IMR-90 (cell line): Measurements from ENCODE around the gene TFIP11. TPM values are rescaled to one million over a fixed set of nuclear protein-coding genes. Genes with fewer than 3 reads are reported as not detected.

ENCODE experiments used
- ATAC-seq: fragments of 200-7000 bp; cut with Tn5 transposase; 2 replicates; pipeline ENCODE4 v1.9.1; 2020; ENCODE audit warnings: low read depth, mild to moderate bottlenecking, moderate library complexity
- BruUV-seq: library from RNA; stranded (reverse); fragments of 400-500 nt; replicated peaks from 2 replicates; lab custom pipeline; 2021; lab: Mats Ljungman, UMichigan
- CTCF ChIA-PET: fragments of 300-600 bp; formaldehyde crosslinking; extraction: SDS; loops from one replicate; lab custom pipeline; 2021; ENCODE audit warnings: antibody characterized with exemption; lab: Yijun Ruan, JAX
- POLR2A ChIA-PET: fragments of 300-600 bp; sonication (Branson Sonifier 250); formaldehyde crosslinking; loops from one replicate; lab custom pipeline; 2022; ENCODE audit warnings: antibody characterized with exemption; ENCODE audit not compliant: unreplicated experiment; lab: Charles Lee
- DNase-seq: peaks from one replicate; pipeline ENCODE4 v3.0.0; 2013
- H2AFZ ChIP-seq: replicated peaks from 2 replicates; pipeline ENCODE3; 2013; ENCODE audit warnings: low read length, mild to moderate bottlenecking; ENCODE audit not compliant: poor library complexity
- H2AK5ac ChIP-seq: 2 replicates; pipeline ENCODE4 v1.6.1; 2013; ENCODE audit warnings: low read depth, low read length, inconsistent platforms
- H2AK9ac ChIP-seq: replicated peaks from 2 replicates; pipeline ENCODE3; 2013; ENCODE audit warnings: mild to moderate bottlenecking, low read depth, low read length, moderate library complexity; ENCODE audit not compliant: poor library complexity
- H2BK120ac ChIP-seq: 2 replicates; pipeline ENCODE4 v1.6.1; 2013; ENCODE audit warnings: low read depth, low read length, inconsistent platforms
- H2BK15ac ChIP-seq: 3 replicates; pipeline ENCODE4 v1.6.1; 2013; ENCODE audit warnings: low read depth, low read length, inconsistent platforms
- H2BK20ac ChIP-seq: 2 replicates; pipeline ENCODE4 v1.6.1; 2013; ENCODE audit warnings: low read depth, mild to moderate bottlenecking, inconsistent platforms, low read length, moderate library complexity
- H2BK5ac ChIP-seq: 2 replicates; pipeline ENCODE4 v1.6.1; 2013; ENCODE audit warnings: mild to moderate bottlenecking, low read depth, low read length, inconsistent platforms; ENCODE audit not compliant: poor library complexity, severe bottlenecking
- H3K14ac ChIP-seq: replicated peaks from 2 replicates; pipeline ENCODE4 v1.6.1; 2013; ENCODE audit warnings: low read depth, low read length, inconsistent platforms
- H3K18ac ChIP-seq: 2 replicates; pipeline ENCODE4 v1.6.1; 2013; ENCODE audit warnings: low read depth, low read length, control low read depth
- H3K23ac ChIP-seq: 2 replicates; pipeline ENCODE4 v1.6.1; 2013; ENCODE audit warnings: low read depth, low read length, inconsistent platforms
- H3K27ac ChIP-seq: 2 replicates; pipeline ENCODE4 v1.5.1; 2013; ENCODE audit warnings: mild to moderate bottlenecking, control low read depth, low read length; ENCODE audit not compliant: insufficient read depth
- H3K27me3 ChIP-seq: 2 replicates; pipeline ENCODE4 v1.6.1; 2013; ENCODE audit warnings: low read length; ENCODE audit not compliant: control insufficient read depth, insufficient read depth
- H3K36me3 ChIP-seq: 2 replicates; pipeline ENCODE4 v1.6.1; 2013; ENCODE audit warnings: low read length, mixed read lengths; ENCODE audit not compliant: control insufficient read depth, insufficient read depth
- H3K4ac ChIP-seq: 2 replicates; pipeline ENCODE4 v1.6.1; 2013; ENCODE audit warnings: low read depth, low read length, inconsistent platforms
- H3K4me1 ChIP-seq: 2 replicates; pipeline ENCODE4 v1.6.1; 2013; ENCODE audit warnings: low read length, mixed read lengths; ENCODE audit not compliant: control insufficient read depth, insufficient read depth
- H3K4me2 ChIP-seq: 2 replicates; pipeline ENCODE4 v1.6.1; 2013; ENCODE audit warnings: low read depth, mild to moderate bottlenecking, control low read depth, low read length, moderate library complexity
- H3K4me3 ChIP-seq: 2 replicates; pipeline ENCODE4 v1.5.1; 2013; ENCODE audit warnings: low read depth, mild to moderate bottlenecking, control low read depth, low read length, moderate library complexity; ENCODE audit not compliant: insufficient read depth
- H3K56ac ChIP-seq: 2 replicates; pipeline ENCODE4 v1.6.1; 2013; ENCODE audit warnings: low read length, inconsistent platforms; ENCODE audit not compliant: insufficient read depth; ENCODE audit errors: extremely low read depth
- H3K79me1 ChIP-seq, 2 experiments: 2 replicates each; pipeline ENCODE4 v1.6.1; 2013; ENCODE audit warnings: low read length in 2 of 2, inconsistent platforms in 1 of 2, low read depth in 1 of 2
- H3K9ac ChIP-seq: 2 replicates; pipeline ENCODE4 v1.6.1; 2013; ENCODE audit warnings: low read depth, low read length, control low read depth
- H3K9me1 ChIP-seq: 2 replicates; pipeline ENCODE4 v1.6.1; 2013; ENCODE audit warnings: low read length, inconsistent platforms; ENCODE audit not compliant: insufficient read depth
- H3K9me3 ChIP-seq: 2 replicates; pipeline ENCODE4 v1.6.1; 2013; ENCODE audit warnings: low read length; ENCODE audit not compliant: control insufficient read depth, insufficient read depth
- H4K20me1 ChIP-seq: 2 replicates; pipeline ENCODE4 v1.6.1; 2013; ENCODE audit warnings: low read length, inconsistent platforms; ENCODE audit not compliant: insufficient read depth
- H4K5ac ChIP-seq: 2 replicates; pipeline ENCODE4 v1.6.1; 2013; ENCODE audit warnings: mild to moderate bottlenecking, low read depth, low read length, control low read depth
- H4K8ac ChIP-seq, 2 experiments: 2 replicates each; pipeline ENCODE4 v1.6.1; 2013; ENCODE audit warnings: low read depth in 2 of 2, low read length in 2 of 2, control low read depth in 1 of 2, inconsistent platforms in 1 of 2
- H4K91ac ChIP-seq: 2 replicates; pipeline ENCODE4 v1.6.1; 2013; ENCODE audit warnings: low read depth, low read length, inconsistent platforms; ENCODE audit not compliant: insufficient read depth
- BHLHE40 ChIP-seq: fragments of 150-350 bp; IDR thresholded peaks from 2 replicates; pipeline ENCODE4 v1.6.1; 2016; ENCODE audit warnings: mild to moderate bottlenecking, low read depth, low read length
- CEBPB ChIP-seq: IDR thresholded peaks from 2 replicates; pipeline ENCODE4 v1.6.1; 2012; ENCODE audit warnings: low read depth, low read length, improper control_type of control experiment
- CHD1 ChIP-seq: IDR thresholded peaks from 2 replicates; pipeline ENCODE4 v1.6.1; 2012; ENCODE audit warnings: low read depth, low read length, improper control_type of control experiment
- FOS ChIP-seq: fragments of 150-350 bp; IDR thresholded peaks from 2 replicates; pipeline ENCODE4 v1.6.1; 2016; ENCODE audit warnings: low read depth, low read length
- MAFK ChIP-seq: IDR thresholded peaks from 2 replicates; pipeline ENCODE4 v1.6.1; 2012; ENCODE audit warnings: low read depth, low read length, improper control_type of control experiment
- MAZ ChIP-seq: IDR thresholded peaks from 2 replicates; pipeline ENCODE4 v1.6.1; 2012; ENCODE audit warnings: low read depth, mild to moderate bottlenecking, low read length, improper control_type of control experiment, moderate library complexity, borderline replicate concordance
- MXI1 ChIP-seq: IDR thresholded peaks from 2 replicates; pipeline ENCODE4 v1.6.1; 2012; ENCODE audit warnings: low read depth, mild to moderate bottlenecking, low read length, moderate library complexity, borderline replicate concordance
- NFE2L2 ChIP-seq: fragments of 150-350 bp; IDR thresholded peaks from 2 replicates; pipeline ENCODE4 v1.6.1; 2016; ENCODE audit warnings: low read depth, mild to moderate bottlenecking, low read length
- POLR2A ChIP-seq: IDR thresholded peaks from 2 replicates; pipeline ENCODE4 v1.6.1; 2012; ENCODE audit warnings: mild to moderate bottlenecking, low read depth, low read length
- RAD21 ChIP-seq: IDR thresholded peaks from 2 replicates; pipeline ENCODE4 v1.6.1; 2012; ENCODE audit warnings: low read length, improper control_type of control experiment
- RCOR1 ChIP-seq: IDR thresholded peaks from 2 replicates; pipeline ENCODE4 v1.6.1; 2012; ENCODE audit warnings: mild to moderate bottlenecking, low read length, improper control_type of control experiment; ENCODE audit not compliant: insufficient replicate concordance
- RFX5 ChIP-seq: IDR thresholded peaks from 2 replicates; pipeline ENCODE4 v1.8.0; 2012; ENCODE audit warnings: low read depth, mild to moderate bottlenecking, low read length, moderate library complexity
- SMC3 ChIP-seq: fragments of 150-350 bp; IDR thresholded peaks from 2 replicates; pipeline ENCODE4 v1.6.1; 2016; ENCODE audit warnings: low read depth, mild to moderate bottlenecking, antibody characterized with exemption, low read length, moderate library complexity
- WGBS, 2 experiments: methylation state at CpG; one replicate each; pipeline versions ENCODE4 v1.1.5 to v1.1.7; 2013; ENCODE audit warnings: missing lambda C conversion rate in 2 of 2; ENCODE audit not compliant: insufficient read length in 1 of 2; ENCODE audit errors: extremely low coverage in 2 of 2; 5-methylcytosine and 5-hydroxymethylcytosine counted together
- dilution Hi-C: fragments of 300-500 bp; cut with HindIII; formaldehyde crosslinking; loops from one replicate; pipeline ENCODE4 v1.14.3; 2018; ENCODE audit warnings: low sequenced_read_pairs; ENCODE audit not compliant: unreplicated experiment
- in situ Hi-C: fragments of 300-500 bp; cut with MboI; formaldehyde crosslinking; loops from 3 replicates; pipeline ENCODE4 v1.14.3; 2019; ENCODE audit warnings: low sequenced_read_pairs, inconsistent platforms, mixed read lengths
- intact Hi-C: fragments of 100-400 bp; cut with micrococcal nuclease; formaldehyde crosslinking; loops from 2 replicates; pipeline ENCODE4 v1.10.0; 2022
- polyA plus RNA-seq, 3 experiments: library from polyadenylated mRNA; depleted of rRNA; stranded (reverse); fragments of >200 nt; gene quantifications; 2 replicates each; pipeline ENCODE4 v1.2.3, GENCODE V29; 2012; ENCODE audit warnings: low replicate concordance in 1 of 3
- total RNA-seq: library from RNA; depleted of rRNA; stranded (reverse); fragments of >200 nt; gene quantifications from 2 replicates; pipeline ENCODE4 v1.2.3, GENCODE V29; 2012
- TF ChIP-seq, protein P1 (sequence below): fragments of 150-350 bp; IDR thresholded peaks from 2 replicates; pipeline ENCODE4 v1.6.1; 2016; ENCODE audit warnings: low read depth, mild to moderate bottlenecking, low read length, moderate library complexity, borderline replicate concordance
- TF ChIP-seq, protein P2 (sequence below): fragments of 150-350 bp; IDR thresholded peaks from 2 replicates; pipeline ENCODE4 v1.6.1; 2017; ENCODE audit warnings: mild to moderate bottlenecking, antibody characterized with exemption, low read length, low read depth
- TF ChIP-seq, protein P3 (sequence below): conservative IDR thresholded peaks from 2 replicates; pipeline ENCODE4 v1.5.1; 2012; ENCODE audit warnings: mild to moderate bottlenecking, low read depth, low read length, improper control_type of control experiment

TFIP11 gene
- total and polyA plus RNA-seq, 2 of the 4 experiments (the other 2 are of a cell fraction) = 22.5 to 43.2 TPM

DNA sequence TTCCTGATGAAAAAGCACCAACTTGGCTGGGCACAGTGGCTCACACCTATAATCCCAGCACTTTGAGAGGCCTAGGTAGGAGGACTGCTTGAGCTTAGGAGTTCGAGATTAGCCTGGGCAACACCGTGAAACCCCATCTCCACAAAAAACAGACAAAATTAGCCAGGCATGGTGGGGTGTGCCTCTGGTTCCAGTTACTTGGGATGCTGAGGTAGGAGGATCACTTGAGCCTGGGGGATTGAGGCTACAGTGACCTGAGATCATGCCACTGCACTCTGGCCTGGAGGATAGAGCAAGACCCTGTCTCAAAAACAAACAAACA lies 31.7 kb downstream of the TFIP11 start:
- TF ChIP-seq SMC3 (no peak), MAZ (no peak), RCOR1 (no peak), CEBPB (no peak), NFE2L2 (no peak), RAD21 (no peak), BHLHE40 (no peak), MXI1 (no peak), RFX5 (no peak), CHD1 (no peak), FOS (no peak), POLR2A (no peak), MAFK (no peak)
- TF ChIP-seq, protein P1, sequence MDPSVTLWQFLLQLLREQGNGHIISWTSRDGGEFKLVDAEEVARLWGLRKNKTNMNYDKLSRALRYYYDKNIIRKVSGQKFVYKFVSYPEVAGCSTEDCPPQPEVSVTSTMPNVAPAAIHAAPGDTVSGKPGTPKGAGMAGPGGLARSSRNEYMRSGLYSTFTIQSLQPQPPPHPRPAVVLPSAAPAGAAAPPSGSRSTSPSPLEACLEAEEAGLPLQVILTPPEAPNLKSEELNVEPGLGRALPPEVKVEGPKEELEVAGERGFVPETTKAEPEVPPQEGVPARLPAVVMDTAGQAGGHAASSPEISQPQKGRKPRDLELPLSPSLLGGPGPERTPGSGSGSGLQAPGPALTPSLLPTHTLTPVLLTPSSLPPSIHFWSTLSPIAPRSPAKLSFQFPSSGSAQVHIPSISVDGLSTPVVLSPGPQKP = no peak
- TF ChIP-seq, protein P2, sequence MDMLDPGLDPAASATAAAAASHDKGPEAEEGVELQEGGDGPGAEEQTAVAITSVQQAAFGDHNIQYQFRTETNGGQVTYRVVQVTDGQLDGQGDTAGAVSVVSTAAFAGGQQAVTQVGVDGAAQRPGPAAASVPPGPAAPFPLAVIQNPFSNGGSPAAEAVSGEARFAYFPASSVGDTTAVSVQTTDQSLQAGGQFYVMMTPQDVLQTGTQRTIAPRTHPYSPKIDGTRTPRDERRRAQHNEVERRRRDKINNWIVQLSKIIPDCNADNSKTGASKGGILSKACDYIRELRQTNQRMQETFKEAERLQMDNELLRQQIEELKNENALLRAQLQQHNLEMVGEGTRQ = no peak
- TF ChIP-seq, protein P3, sequence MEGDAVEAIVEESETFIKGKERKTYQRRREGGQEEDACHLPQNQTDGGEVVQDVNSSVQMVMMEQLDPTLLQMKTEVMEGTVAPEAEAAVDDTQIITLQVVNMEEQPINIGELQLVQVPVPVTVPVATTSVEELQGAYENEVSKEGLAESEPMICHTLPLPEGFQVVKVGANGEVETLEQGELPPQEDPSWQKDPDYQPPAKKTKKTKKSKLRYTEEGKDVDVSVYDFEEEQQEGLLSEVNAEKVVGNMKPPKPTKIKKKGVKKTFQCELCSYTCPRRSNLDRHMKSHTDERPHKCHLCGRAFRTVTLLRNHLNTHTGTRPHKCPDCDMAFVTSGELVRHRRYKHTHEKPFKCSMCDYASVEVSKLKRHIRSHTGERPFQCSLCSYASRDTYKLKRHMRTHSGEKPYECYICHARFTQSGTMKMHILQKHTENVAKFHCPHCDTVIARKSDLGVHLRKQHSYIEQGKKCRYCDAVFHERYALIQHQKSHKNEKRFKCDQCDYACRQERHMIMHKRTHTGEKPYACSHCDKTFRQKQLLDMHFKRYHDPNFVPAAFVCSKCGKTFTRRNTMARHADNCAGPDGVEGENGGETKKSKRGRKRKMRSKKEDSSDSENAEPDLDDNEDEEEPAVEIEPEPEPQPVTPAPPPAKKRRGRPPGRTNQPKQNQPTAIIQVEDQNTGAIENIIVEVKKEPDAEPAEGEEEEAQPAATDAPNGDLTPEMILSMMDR = no peak
- no peak overlapping the region for H3K4me2 ChIP-seq
- dilution Hi-C loops (no loop called here), intact Hi-C loops (no loop called here), in situ Hi-C loops (no loop called here)
- H3K23ac ChIP-seq = no peak overlapping the region
- H2BK20ac ChIP-seq = no peak overlapping the region
- H4K8ac ChIP-seq = no peak overlapping the region
- no peaks in the 10 kb centered on the region for H3K9me3 ChIP-seq
- H4K91ac ChIP-seq = no peak overlapping the region
- H3K27ac ChIP-seq = no peak overlapping the region
- no peak overlapping the region for H2AK9ac ChIP-seq
- ATAC-seq = no peak
- H3K14ac ChIP-seq = no peak overlapping the region
- no peak overlapping the region for H3K18ac ChIP-seq
- peaks cover 14% of the 10 kb centered on the region for H3K4me1 ChIP-seq
- no peak overlapping the region for H3K4ac ChIP-seq
- H4K20me1 ChIP-seq = no peaks in the 10 kb centered on the region
- POLR2A ChIA-PET = no interaction called here
- no peak overlapping the region for H2AFZ ChIP-seq
- H3K9me1 ChIP-seq = peaks cover 3% of the 10 kb centered on the region; the same call in 1 of the 2 replicates
- no TSS peak for BruUV-seq
- no peak overlapping the region for H2AK5ac ChIP-seq
- no peak overlapping the region for H2BK120ac ChIP-seq
- no peak overlapping the region for H2BK15ac ChIP-seq
- H3K9ac ChIP-seq = no peak overlapping the region
- H4K5ac ChIP-seq = no peak overlapping the region
- H3K27me3 ChIP-seq = no peaks in the 10 kb centered on the region
- WGBS, 2 experiments = no CpG with 5 or more reads among the region's 2 CpGs
- no peak for DNase-seq
- CTCF ChIA-PET = no interaction called here
- H3K36me3 ChIP-seq = peaks cover 12% of the 10 kb centered on the region
- peaks cover 33 to 67% of the 10 kb centered on the region in 2 experiments for H3K79me1 ChIP-seq
- H3K4me3 ChIP-seq = no peak overlapping the region
- no peak overlapping the region for H3K56ac ChIP-seq
- no peak overlapping the region for H2BK5ac ChIP-seq
